GM19324 (cell line): ENCODE data around the gene CDK11B.
"Not testable (repeated sequence)": the region's sequence is repeated elsewhere in the genome, so short reads cannot be mapped to it uniquely, and the experiment has no call there.

ENCODE experiments used
- ATAC-seq: cut with Tn5 transposase; IDR thresholded peaks from one replicate; pipeline ENCODE4 v1.9.1; 2021; ENCODE audit warnings: mild to moderate bottlenecking, moderate library complexity; ENCODE audit not compliant: unreplicated experiment, low FRiP score

Gene CDK11B

DNA sequence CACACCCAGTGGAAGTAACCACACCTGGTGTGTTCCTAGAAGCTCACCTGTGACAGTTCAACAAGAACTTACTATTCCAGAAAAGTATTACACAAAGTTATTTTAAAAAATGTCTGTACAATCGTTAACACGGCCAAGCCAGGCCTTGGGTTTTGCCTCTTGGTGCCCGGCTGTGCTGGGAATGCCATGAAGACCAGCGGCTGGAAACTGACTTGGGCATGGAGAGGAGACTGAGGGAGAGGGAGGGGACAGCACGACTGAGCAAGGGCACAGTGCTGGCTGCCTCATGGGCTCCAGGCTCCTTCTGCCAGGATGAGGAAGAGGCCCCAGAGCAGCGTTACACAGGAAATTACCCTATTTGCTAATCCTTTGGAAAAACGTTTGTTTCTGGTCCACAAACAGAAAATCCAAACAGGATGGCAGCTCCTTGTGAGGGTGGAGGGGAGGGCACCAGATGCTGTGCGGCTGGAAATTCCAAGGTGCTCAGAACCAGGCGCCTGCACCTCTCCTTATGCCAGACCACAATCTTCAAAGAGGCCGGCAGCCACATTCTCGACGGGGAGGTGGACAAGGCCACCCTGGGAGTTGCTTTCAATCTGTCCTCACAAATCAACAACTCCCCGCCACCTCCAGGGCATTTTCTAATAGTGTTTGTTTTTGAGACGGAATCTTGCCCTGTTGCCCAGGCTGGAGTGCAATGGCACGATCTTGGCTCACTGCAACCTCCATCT is 4.2 kb upstream of the CDK11B start:
- not testable (repeated sequence) for ATAC-seq

DNA sequence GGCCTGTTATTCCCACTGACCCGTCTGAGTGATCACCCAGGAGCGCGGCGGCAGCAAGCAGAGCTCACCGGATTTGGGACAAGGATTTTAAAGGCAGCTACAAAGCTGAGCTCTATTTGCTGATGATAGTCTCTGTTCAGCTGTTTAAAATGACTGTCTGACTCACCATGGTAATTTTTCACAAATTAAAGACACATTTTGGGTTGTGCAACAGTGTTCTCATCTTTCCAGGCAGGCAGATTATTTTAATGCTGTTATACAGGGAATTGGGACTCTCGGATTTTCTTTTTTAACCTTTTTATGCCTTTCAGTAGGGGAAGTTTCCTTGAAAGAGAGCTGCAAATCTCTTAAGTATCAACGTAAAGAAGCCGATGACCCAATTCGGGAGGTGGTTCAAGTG is 3.6 kb upstream of the CDK11B start:
- ATAC-seq = not testable (repeated sequence)

DNA sequence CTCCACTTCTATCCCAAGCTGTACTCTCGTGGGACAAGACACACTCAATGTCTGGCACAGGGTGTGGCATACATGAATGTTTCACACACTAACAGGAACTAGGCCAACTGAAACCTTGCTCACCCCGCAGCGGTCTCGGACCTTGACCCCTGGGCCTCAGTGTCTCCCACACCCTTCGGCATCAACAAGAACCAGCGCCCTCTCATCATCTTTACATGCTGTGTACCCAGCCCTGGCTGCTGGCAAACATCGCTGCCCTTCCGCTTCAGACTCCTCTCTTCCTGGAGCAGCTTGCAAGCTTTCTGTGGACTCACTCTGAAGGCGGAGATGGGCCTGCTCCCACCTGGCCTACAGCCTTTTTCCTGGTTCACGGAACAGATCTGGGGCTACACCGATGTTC is 10.5 kb downstream of the CDK11B start:
- not testable (repeated sequence) for ATAC-seq

DNA sequence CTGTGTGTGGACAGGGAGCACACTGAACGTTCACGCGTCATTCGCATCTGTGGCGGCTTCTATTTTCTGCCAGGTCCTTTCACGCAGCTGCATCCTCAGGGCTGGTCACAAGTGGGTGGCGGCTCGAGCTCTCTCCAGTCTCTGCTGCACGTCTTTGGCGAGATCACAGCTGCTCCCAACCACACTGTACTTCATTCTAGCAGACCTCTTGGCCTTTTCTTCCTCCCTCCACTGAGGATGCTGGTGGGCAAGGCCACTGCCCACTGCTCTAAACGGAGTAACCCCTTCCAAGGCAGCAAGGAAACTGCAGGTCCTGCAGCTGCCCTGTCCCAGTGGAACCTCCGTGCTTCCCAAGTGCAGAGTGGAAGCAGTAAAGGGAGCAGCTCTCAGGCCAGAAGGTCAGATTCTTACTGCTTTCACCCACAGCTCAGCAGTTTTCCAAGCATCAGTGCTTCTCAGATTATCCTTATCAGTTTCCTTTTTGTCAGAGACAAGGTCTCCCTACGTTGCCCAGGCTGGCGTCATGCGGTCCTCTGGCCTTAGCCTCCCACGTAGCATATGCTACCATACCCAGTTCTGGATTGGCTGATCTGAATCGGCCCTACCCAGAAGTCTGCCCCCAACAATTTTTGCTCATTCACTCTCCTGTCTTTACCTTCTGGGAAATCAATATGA is 11.1 kb downstream of the CDK11B start:
- ATAC-seq = not testable (repeated sequence)

DNA sequence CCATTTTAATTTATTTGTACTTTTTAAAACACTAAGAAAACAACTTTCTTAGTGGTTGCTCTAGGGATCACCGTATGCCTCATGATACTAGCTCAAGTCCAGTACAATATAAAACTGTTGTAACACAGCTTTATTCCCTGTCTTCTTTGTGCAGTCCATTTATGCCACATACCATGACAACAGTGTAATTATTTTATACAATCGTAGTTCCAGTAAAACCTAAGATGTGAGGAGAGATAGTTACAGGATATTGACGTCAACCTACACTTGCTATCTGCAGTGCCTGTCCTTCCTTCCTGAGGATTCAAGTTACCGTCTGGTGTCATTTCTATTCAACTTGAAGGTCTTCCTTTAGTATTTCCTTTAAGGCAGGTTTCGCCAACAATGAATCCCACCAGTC is 12.5 kb downstream of the CDK11B start:
- not testable (repeated sequence) for ATAC-seq

DNA sequence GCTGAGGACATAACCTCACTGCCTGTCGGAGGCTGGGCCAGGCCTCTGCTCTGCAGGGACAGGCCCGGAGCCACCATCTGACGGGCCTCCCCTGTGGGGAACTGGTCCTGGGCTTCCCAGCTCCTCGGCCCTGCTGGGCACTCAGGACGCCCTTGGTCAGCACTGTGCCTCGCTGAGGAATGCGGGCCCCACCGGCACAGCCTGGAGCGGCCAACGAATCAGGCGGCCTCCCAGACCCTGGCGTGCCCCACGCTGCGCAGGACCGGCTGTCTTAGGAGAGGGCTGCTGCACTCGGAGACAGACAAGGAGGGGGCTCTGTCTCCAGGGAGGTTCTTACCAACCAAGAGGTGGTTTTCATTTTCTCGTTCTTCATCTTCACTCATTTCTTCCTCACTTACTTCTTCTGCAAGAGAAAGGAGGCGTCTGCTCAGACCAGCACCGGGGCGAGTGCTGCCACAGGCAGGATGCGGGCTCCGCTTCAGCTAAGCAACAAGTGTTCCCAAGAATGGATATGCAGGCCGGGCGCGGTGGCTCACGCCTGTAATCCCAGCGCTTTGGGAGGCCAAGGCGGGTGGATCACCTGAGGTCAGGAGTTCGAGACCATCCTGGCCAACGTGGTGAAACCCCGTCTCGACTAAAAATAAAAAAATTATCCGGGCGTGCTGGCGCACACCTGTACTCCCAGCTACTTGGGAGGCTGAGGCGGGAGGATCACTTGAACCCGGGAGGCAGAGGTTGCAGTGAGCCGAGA is 17.9 kb downstream of the CDK11B start:
- not testable (repeated sequence) for ATAC-seq

DNA sequence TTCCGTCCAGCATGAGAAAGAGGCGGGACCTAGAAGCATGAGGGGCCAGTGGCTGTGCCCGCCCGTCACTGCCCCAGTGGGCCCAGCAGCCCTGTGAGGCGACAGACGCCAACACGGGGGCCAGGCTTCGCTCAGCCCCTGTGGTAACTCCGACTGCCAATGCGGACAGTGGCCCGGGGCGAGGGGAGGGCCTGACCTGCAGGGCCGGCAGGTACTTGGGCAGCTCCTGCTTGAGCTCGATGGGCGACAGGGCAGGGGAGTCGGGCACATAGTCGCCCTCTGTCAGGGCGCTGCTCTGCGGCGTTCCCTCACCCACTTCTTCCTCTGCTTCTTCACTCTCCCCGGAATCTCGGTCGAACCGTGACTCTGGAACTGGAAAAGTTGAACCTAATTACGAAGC is 18.7 kb downstream of the CDK11B start:
- ATAC-seq = not testable (repeated sequence)

DNA sequence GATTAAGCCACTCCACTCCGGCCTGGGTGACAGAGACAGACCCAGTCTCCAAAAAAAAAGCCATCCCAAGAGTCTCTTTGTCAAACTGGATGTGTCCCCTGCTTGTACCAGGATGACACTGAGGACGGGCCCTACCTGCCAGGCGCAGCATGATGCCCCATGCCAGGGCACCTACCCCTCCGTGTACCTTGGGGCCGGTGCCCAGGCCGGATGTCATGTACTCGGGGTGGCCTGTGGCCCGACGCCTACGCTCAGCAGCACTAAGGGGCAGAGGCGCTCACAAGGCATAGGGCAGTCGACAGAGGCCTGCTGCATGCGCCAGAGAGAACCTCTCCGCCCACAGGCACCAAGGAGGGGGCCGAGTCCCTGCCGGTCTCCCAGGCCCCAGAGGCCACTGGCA is 19.4 kb downstream of the CDK11B start:
- ATAC-seq = not testable (repeated sequence)

DNA sequence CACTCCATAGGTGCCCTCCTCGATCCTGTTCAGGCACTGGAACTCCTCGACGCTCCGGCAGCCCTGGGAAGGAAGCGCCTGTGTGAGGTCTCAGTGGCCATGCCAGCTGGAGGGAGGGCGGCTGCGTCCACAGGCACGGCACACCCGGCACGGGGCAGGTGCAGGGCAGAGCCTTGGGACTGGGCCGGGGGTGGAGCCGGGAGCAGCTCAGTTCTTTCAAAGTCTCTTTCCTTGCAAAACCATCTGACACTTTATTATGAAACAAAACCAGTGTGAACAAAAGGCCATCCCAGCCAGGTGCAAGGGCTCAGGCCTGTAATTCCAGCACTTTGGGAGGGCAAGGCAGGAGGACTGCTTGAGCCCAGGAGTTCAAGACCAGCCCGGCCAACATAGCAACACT is 20.3 kb downstream of the CDK11B start:
- not testable (repeated sequence) for ATAC-seq

DNA sequence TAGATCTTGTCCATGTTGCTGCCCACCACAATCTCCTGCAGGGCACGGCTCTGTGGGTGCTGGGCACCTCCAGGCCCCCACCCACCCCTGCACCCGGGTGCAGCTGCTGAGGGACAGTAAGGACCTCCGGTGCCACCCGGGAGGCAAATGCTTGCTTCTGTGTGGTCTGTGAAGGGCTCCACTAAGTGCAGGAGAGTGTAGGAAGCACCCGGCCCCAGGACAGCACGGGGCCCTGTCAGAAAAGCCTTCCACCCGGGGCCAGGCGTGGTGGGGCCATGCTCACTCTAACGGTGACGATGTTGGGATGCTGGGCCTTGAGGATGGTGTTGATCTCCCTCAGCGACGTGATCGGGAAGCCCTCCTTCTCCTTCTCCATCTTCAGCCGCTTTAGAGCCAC is 21.3 kb downstream of the CDK11B start:
- ATAC-seq = not testable (repeated sequence)

DNA sequence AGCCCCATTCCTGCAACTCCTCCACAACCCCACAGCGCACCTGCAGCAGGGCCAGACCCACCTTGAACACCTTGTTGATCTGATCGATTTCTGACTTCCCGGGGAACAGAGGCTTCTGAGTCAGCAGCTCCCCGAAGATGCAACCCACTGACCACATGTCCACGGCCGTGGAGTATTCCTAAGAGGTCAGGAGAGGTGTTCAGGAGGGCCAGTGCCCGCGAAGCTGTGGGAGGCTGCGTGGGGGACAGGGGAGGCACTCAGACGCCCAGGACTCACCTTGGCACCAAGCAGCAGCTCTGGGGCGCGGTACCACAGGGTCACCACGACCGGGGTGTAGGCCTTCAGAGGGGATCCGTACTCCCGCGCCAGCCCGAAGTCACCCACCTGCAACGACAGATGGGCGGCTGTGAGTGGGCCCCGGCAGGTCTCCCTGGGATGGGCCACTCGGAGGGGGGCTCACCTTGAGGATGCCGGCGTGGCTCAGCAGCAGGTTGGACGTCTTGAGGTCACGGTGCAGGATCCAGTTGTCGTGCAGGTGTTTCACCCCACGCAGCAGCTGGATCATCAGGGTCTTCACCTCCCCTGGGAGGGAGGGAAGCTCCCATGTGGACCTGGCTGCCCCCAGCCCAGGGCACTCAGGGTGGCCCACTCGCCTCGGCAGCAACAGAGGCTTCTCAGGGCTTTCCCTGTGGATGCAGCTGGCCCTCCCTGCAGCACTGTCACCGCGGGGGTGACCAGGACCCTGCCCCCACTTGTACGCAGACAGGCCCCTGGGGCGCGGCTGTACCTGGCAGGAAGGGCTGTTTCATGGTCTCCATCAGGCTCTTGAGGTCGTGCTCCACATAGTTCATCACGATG is 22.0 kb downstream of the CDK11B start:
- ATAC-seq = not testable (repeated sequence)

DNA sequence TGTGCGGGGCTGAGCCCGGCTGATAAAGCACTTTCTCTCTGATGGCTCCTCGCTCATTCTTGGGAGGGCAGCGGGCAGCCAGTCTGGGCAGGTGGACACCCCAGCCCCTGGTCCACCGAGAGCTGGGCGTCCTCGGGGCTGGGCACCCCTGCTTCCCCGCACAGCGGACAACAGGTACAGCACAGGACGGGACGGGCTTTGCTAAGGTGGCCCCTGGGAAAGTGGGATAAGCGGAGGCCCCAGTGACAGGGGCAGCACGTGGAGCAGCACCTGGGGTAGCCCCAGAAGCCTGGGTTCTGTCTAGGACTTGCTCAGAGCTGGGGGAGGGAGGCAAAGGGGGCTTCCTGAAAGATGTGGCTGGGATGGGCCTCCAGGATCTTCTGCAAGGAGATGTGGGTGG is 24.2 kb downstream of the CDK11B start:
- not testable (repeated sequence) for ATAC-seq

DNA sequence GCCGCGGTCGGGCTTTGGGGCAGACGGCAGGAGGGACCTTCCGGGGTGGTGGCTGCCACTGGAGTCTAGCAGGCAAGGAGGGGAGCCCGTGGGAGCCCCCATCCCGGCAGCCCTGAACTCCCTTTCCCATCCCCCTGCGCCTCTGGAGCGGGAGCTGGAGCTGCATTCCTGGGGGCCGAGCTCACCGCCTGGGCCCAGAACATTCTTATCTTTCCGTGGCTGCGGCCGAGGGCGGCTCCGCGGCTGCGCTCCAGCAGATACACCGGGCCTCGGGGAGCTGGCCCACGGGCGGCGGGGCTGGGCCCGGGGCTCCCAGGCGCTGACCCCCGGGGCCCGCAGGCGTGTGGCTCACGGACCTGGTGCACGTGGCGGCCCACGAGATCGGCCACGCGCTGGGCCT is 25.4 kb downstream of the CDK11B start:
- not testable (repeated sequence) for ATAC-seq

DNA sequence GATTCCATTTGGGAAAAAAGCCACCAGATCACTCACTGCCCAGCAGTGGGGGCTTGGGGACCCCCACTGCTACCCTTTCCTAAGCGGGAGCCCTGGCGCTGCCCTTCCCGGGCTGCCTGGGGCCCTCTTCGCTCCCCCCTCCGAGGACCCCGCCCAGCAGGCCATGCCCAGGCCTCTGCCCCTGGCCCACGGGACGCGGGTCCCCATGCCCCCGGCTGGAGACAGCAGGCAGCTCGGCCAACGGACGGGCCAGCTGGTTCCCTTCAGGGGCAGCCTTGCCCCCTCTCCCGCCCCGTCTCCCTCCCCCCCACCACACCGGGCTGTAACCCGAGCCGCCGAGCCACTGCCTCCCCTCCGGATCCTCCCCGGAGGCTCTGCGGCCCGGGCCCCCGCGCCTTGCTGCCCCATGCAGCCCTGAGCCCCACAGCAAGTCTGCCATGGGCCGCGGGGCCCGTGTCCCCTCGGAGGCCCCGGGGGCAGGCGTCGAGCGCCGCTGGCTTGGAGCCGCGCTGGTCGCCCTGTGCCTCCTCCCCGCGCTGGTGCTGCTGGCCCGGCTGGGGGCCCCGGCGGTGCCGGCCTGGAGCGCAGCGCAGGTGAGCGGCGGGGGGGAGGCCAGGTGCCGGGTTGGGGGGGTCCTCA is 26.9 kb downstream of the CDK11B start, which contains the start of gene MMP23B:
TSS of gene MMP23B (plus strand) at position 392 of the 639 bp plus-strand sequence. CDS start at position 438, 46 bp downstream.
- no peak for ATAC-seq

DNA sequence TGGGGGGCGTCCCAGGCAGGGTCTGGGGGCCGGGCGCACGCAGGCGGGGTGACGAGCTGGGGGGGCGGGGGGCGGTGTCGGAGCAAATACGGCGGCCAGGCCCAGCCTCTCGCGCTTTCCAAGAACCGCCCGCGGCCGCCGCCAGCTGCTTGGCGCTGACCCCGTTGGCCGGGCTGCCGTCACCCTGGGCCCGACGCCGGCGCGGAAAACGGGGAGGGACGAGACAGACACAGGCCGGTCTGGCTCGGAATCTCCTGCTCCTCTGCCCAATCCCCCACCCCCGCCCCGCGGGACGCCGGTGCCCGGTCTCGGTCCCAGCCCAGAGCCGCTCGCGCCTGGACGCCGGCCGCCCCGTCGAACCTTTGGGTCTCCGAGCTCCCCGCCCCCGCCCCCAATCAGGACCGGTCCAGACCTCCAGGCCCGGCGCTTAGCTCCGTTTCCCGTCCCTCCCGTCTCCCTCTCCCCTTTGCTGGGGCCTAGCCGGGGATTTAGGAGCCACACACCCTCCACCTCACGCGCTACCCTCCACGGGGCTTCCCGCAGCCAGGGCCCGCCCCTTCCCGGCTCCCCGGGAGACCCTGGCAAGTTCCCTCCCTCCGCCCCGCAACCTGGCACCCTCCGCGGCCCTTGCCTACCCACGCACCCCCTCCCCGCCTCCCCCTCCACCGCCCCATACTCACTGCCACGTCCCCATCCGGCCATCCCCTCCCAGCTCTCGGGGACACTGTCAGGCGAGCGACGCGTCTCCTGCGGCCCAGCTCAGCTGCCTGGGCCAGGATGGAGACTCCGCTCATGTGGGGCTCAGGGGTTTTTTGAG is 27.6 kb downstream of the CDK11B start:
- no peak for ATAC-seq

DNA sequence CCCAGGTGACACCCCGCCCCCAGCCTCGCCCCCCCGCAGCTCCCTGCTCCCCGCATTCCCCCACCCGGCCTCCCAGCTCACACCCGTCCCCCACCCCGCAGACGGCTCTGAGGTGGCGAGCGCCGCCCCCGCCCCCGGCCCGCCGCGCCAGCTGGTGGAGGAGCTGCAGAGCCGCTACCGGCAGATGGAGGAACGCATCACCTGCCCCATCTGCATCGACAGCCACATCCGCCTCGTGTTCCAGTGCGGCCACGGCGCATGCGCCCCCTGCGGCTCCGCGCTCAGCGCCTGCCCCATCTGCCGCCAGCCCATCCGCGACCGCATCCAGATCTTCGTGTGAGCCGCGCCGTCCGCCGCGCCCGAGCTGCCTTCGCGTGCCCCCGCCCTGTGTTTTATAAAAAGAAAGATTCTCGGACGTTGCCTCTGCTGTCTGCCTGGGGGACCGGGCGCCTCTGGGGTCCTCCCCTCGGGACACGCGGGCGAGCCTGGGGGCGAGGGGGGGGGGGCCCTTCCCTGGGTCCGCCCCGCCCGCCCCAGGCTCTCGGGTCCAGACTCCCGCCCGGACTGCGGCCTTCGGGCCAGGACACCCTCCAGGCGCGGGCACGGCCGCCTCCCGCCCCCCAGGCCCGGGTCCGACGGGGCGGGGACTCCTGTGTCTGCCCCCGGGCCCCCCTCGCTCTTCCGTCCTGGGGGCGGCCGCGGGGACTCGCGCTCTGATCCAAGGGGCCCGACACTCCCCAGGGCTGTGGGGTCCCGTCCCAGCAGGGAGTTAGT is 28.4 kb downstream of the CDK11B start:
- peak; percentile 58 for ATAC-seq

DNA sequence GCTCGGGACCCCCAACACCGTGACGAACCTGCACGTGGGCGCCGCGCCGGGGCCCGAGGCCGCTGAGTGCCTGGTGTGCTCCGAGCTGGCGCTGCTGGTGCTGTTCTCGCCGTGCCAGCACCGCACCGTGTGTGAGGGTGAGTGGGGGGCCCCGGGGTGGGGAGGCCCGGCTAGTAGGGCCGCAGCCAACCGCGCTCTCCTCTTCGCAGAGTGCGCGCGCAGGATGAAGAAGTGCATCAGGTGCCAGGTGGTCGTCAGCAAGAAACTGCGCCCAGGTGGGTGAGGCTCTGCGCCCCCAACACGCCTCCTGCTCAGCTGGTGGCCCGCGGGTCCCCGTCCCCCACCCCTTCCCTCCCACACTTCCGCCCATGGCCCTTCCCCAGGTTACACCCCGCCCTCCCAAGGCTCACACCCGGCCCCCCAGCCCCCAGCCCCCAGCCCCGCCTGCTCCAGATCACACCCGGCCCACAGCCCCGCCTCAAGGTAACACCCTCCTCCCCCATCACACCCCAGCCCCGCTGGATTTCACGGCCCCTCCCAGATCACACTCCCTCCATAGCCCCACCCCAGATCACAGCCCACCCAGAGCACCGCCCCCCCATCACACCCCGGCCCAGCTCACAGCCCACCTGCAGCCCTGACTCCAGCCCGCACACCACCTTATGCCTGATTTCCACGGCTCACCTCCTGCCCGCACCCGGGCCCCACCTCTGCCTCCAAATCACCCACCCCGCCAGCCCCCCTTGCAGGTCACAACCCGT is 29.2 kb downstream of the CDK11B start:
- ATAC-seq = no peak
